Ishikawa (cell line): Measurements from ENCODE around the gene DNAJC11.

Source experiments
- EGR1 ChIP-seq: IDR thresholded peaks from 2 replicates; pipeline ENCODE4 v1.6.1; 2012
- RAD21 ChIP-seq: IDR thresholded peaks from 2 replicates; pipeline ENCODE4 v1.6.1; 2012; ENCODE audit warnings: low read depth
- REST ChIP-seq: IDR thresholded peaks from 2 replicates; pipeline ENCODE4 v1.6.1; 2012; ENCODE audit warnings: low read depth, mild to moderate bottlenecking

GRCh38 chr1:6726253-6726652 is 24.6 kb upstream of the DNAJC11 start:
- TF ChIP-seq EGR1 (no peak), REST (no peak), RAD21 (no peak)
